ENCODE data around the gene TNNT1.

DNA sequence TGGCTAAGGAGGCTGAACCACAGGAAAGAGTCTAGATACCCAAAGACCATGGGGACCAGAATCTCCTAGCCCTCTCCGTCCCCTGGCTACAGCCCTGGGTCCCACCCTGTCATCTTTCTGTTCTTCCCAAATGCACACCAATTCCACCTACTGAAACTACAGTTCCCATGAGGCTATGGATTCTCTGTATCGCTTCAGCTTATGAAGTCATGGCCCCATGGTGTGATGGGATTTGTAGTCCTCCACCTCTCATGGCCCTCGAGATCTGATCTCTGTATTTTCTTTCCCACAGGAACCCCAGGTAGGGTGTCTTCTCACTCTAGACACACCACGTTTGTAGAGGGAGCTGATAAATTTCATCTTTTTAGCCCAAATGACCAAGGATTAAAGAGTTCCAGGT, 48.5 kb upstream of the TNNT1 start:
- no peak for TF ChIP-seq ZBTB17 (tag by site-specific recombination; IDR thresholded peaks at IDR 0.05)
- TF ChIP-seq ZNF174 (tag by site-specific recombination; IDR thresholded peaks at IDR 0.05): no peak
- TF ChIP-seq, protein P1, sequence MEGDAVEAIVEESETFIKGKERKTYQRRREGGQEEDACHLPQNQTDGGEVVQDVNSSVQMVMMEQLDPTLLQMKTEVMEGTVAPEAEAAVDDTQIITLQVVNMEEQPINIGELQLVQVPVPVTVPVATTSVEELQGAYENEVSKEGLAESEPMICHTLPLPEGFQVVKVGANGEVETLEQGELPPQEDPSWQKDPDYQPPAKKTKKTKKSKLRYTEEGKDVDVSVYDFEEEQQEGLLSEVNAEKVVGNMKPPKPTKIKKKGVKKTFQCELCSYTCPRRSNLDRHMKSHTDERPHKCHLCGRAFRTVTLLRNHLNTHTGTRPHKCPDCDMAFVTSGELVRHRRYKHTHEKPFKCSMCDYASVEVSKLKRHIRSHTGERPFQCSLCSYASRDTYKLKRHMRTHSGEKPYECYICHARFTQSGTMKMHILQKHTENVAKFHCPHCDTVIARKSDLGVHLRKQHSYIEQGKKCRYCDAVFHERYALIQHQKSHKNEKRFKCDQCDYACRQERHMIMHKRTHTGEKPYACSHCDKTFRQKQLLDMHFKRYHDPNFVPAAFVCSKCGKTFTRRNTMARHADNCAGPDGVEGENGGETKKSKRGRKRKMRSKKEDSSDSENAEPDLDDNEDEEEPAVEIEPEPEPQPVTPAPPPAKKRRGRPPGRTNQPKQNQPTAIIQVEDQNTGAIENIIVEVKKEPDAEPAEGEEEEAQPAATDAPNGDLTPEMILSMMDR (tag by site-specific recombination; IDR thresholded peaks at IDR 0.05): no peak
- TF ChIP-seq ZNF19 (tag by site-specific recombination; IDR thresholded peaks at IDR 0.05; ENCODE audit: low read depth): no peak
- TF ChIP-seq ZNF138 (tag by site-specific recombination; IDR thresholded peaks at IDR 0.05; ENCODE audit: borderline replicate concordance): no peak
- no peak for TF ChIP-seq ZNF600 (tag by site-specific recombination; IDR thresholded peaks at IDR 0.05)
- no peak for TF ChIP-seq ZNF530 (tag by site-specific recombination; IDR thresholded peaks at IDR 0.05; ENCODE audit: low read depth)
- TF ChIP-seq, protein P2, sequence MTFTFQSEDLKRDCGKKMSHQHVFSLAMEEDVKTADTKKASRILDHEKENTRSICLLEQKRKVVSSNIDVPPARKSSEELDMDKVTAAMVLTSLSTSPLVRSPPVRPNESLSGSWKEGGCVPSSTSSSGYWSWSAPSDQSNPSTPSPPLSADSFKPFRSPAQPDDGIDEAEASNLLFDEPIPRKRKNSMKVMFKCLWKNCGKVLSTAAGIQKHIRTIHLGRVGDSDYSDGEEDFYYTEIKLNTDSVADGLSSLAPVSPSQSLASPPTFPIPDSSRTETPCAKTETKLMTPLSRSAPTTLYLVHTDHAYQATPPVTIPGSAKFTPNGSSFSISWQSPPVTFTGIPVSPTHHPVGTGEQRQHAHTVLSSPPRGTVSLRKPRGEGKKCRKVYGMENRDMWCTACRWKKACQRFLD (tag by site-specific recombination; IDR thresholded peaks at IDR 0.05): no peak
- no peak for TF ChIP-seq ZNF16 (tag by site-specific recombination; IDR thresholded peaks at IDR 0.05; ENCODE audit: low read depth)
- no peak for TF ChIP-seq KLF16 (tag by site-specific recombination; IDR thresholded peaks at IDR 0.05)
- no peak for TF ChIP-seq ZNF521 (tag by site-specific recombination; IDR thresholded peaks at IDR 0.05)
